C4-2B (cell line): ENCODE measurements around the gene LRG1.

Experiments
- CTCF ChIP-seq: fragments of 450-650 bp; conservative IDR thresholded peaks from 2 replicates; pipeline ENCODE4 v1.5.1; 2017; ENCODE audit warnings: mild to moderate bottlenecking
- ZFX ChIP-seq: fragments of 450-650 bp; IDR thresholded peaks from 2 replicates; pipeline ENCODE4 v1.6.1; 2017

- TF ChIP-seq CTCF: no peak
- TF ChIP-seq ZFX: no peak
Observed at GRCh38 chr19:4498694-4499093, 41.1 kb downstream of the LRG1 start.
